HCT116 (cell line): ENCODE data around the gene MADD. TPM values are rescaled to one million over a fixed set of nuclear protein-coding genes. Genes with fewer than 3 reads are reported as not detected.

Source experiments
- ATAC-seq: fragments of 200-7000 bp; cut with Tn5 transposase; 2 replicates; pipeline ENCODE4 v1.9.1; 2020; ENCODE audit warnings: mild to moderate bottlenecking, moderate library complexity
- BruUV-seq: library from RNA; stranded (reverse); fragments of 400-500 nt; replicated peaks from 2 replicates; lab custom pipeline; 2021; lab: Mats Ljungman, UMichigan
- CTCF ChIA-PET: fragments of 300-600 bp; sonication (Branson Sonifier 250); formaldehyde crosslinking; loops from one replicate; lab custom pipeline; 2021; ENCODE audit warnings: antibody characterized with exemption; lab: Charles Lee
- POLR2A ChIA-PET: fragments of 300-600, 350-600 bp; sonication (Branson Sonifier 250); formaldehyde crosslinking; loops from one replicate; lab custom pipeline; 2021; ENCODE audit warnings: antibody characterized with exemption; lab: Charles Lee
- RAD21 ChIA-PET, 2 experiments: fragments of 300-600 bp; sonication (Branson Sonifier 250); formaldehyde crosslinking; loops; one replicate each; lab custom pipeline; 2023; ENCODE audit warnings: low total read pairs in 2 of 2; ENCODE audit not compliant: uncharacterized antibody in 2 of 2, unreplicated experiment in 2 of 2, low non-redundant PET in 1 of 2; lab: Charles Lee
- DNase-seq: peaks from one replicate; pipeline ENCODE4 v3.0.0-alpha.2; 2010; ENCODE audit warnings: low read depth, low spot score
- H2AFZ ChIP-seq: fragments of 200-600 bp; shearing (Covaris generic), sonication (generic); 2 replicates; pipeline ENCODE4 v1.6.1; 2017; ENCODE audit warnings: low read depth, mixed run types, mixed read lengths, antibody characterized with exemption, low read length; ENCODE audit not compliant: poor library complexity, severe bottlenecking
- H3K27ac ChIP-seq: 2 replicates; pipeline ENCODE4 v1.5.1; 2012; ENCODE audit warnings: low read depth, low read length
- H3K27me3 ChIP-seq: fragments of 200-600 bp; sonication (generic); 2 replicates; pipeline ENCODE4 v1.6.1; 2016; ENCODE audit warnings: mixed run types, low read length, mixed read lengths; ENCODE audit not compliant: insufficient read depth
- H3K36me3 ChIP-seq, 2 experiments: fragments of 200-500 bp in 1 of 2; fragments of 200-600 bp in 1 of 2; sonication (Bioruptor generic) in 1 of 2; sonication (generic) in 1 of 2; 2 replicates each; pipeline versions ENCODE4 v1.5.1 to v1.6.1; 2014 to 2016; ENCODE audit warnings: low read length in 2 of 2, inconsistent platforms in 1 of 2, mixed read lengths in 1 of 2, mixed run types in 1 of 2; ENCODE audit not compliant: insufficient read depth in 2 of 2, control insufficient read depth in 1 of 2
- H3K4me1 ChIP-seq, 2 experiments: fragments of 200-600 bp in 1 of 2; sonication (generic) in 1 of 2; 2 replicates each; pipeline versions ENCODE4 v1.5.1 to v1.6.1; 2012 to 2017; ENCODE audit warnings: low read length in 2 of 2, inconsistent platforms in 1 of 2, mild to moderate bottlenecking in 1 of 2, mixed read lengths in 1 of 2, mixed run types in 1 of 2, moderate library complexity in 1 of 2; ENCODE audit not compliant: insufficient read depth in 2 of 2, control insufficient read depth in 1 of 2
- H3K4me2 ChIP-seq: fragments of 200-600 bp; sonication (generic); 2 replicates; pipeline ENCODE4 v1.6.1; 2017; ENCODE audit warnings: mixed run types, low read length, mixed read lengths
- H3K4me3 ChIP-seq, 2 experiments: fragments of 200-600 bp in 1 of 2; sonication (generic) in 1 of 2; replicated peaks in 1 of 2; 2 replicates each; pipeline ENCODE4 v1.5.1; 2011 to 2016; ENCODE audit warnings: low read length in 2 of 2, control low read depth in 1 of 2, low read depth in 1 of 2, mild to moderate bottlenecking in 1 of 2, mixed read lengths in 1 of 2, mixed run types in 1 of 2
- H3K79me2 ChIP-seq: fragments of 200-600 bp; sonication (generic); 2 replicates; pipeline ENCODE4 v1.6.1; 2017; ENCODE audit warnings: mild to moderate bottlenecking, mixed run types, low read length, moderate library complexity, mixed read lengths; ENCODE audit not compliant: insufficient read depth
- H3K9ac ChIP-seq: fragments of 200-600 bp; sonication (generic); 2 replicates; pipeline ENCODE4 v1.6.1; 2016; ENCODE audit warnings: low read length, mixed read lengths
- H3K9me2 ChIP-seq: fragments of 200-600 bp; sonication (generic), shearing (Covaris generic); 2 replicates; pipeline ENCODE4 v1.6.1; 2017; ENCODE audit warnings: mixed run types, mild to moderate bottlenecking, moderate library complexity; ENCODE audit not compliant: insufficient read depth
- H3K9me3 ChIP-seq, 2 experiments: fragments of 200-500 bp in 1 of 2; fragments of 200-600 bp in 1 of 2; sonication (Bioruptor generic) in 1 of 2; sonication (generic) in 1 of 2; 2 replicates each; pipeline ENCODE4 v1.6.1; 2014 to 2017; ENCODE audit warnings: low read length in 2 of 2, mixed read lengths in 2 of 2, inconsistent platforms in 1 of 2, low read depth in 1 of 2, mild to moderate bottlenecking in 1 of 2, mixed run types in 1 of 2, moderate library complexity in 1 of 2; ENCODE audit not compliant: control insufficient read depth in 1 of 2, insufficient read depth in 1 of 2
- H4K20me1 ChIP-seq: fragments of 200-600 bp; sonication (generic), shearing (Covaris generic); 2 replicates; pipeline ENCODE4 v1.6.1; 2017; ENCODE audit warnings: mixed run types, mild to moderate bottlenecking, moderate library complexity; ENCODE audit not compliant: insufficient read depth
- POLR2A ChIP-seq: IDR thresholded peaks from 2 replicates; pipeline ENCODE4 v1.7.0; 2011; ENCODE audit warnings: borderline replicate concordance; ENCODE audit not compliant: insufficient read depth, insufficient read length; ENCODE audit errors: extremely low read depth
- RAD21 ChIP-seq: IDR thresholded peaks from 2 replicates; pipeline ENCODE4 v1.6.1; 2012; ENCODE audit warnings: low read depth, mild to moderate bottlenecking
- SRF ChIP-seq: IDR thresholded peaks from 2 replicates; pipeline ENCODE4 v1.6.1; 2012; ENCODE audit warnings: low read depth
- ZFX ChIP-seq: fragments of 450-650 bp; IDR thresholded peaks from 2 replicates; pipeline ENCODE4 v1.6.1; 2017
- intact Hi-C: fragments of 100-400 bp; cut with micrococcal nuclease; formaldehyde crosslinking; loops from 2 replicates; pipeline ENCODE4 v1.10.0; 2022
- total RNA-seq: library from RNA; stranded (reverse); gene quantifications from one replicate; pipeline ENCODE4 v1.2.1, GENCODE V29; 2021; ENCODE audit not compliant: unreplicated experiment
- TF ChIP-seq, protein P1 (sequence below), 3 experiments: fragments of 200-600 bp in 1 of 3; sonication (generic) in 1 of 3; IDR thresholded peaks in 2 of 3; conservative IDR thresholded peaks in 1 of 3; 2 replicates each; pipeline ENCODE4 v1.5.1; 2012 to 2017; ENCODE audit warnings: low read depth in 2 of 3, low read length in 2 of 3, antibody characterized with exemption in 1 of 3, borderline replicate concordance in 1 of 3, control low read depth in 1 of 3, mild to moderate bottlenecking in 1 of 3, mixed read lengths in 1 of 3, mixed run types in 1 of 3, moderate library complexity in 1 of 3; ENCODE audit not compliant: insufficient read depth in 1 of 3

The MADD gene
- total RNA-seq, 1 experiment from 2014 or later, result 37.1 TPM

DNA sequence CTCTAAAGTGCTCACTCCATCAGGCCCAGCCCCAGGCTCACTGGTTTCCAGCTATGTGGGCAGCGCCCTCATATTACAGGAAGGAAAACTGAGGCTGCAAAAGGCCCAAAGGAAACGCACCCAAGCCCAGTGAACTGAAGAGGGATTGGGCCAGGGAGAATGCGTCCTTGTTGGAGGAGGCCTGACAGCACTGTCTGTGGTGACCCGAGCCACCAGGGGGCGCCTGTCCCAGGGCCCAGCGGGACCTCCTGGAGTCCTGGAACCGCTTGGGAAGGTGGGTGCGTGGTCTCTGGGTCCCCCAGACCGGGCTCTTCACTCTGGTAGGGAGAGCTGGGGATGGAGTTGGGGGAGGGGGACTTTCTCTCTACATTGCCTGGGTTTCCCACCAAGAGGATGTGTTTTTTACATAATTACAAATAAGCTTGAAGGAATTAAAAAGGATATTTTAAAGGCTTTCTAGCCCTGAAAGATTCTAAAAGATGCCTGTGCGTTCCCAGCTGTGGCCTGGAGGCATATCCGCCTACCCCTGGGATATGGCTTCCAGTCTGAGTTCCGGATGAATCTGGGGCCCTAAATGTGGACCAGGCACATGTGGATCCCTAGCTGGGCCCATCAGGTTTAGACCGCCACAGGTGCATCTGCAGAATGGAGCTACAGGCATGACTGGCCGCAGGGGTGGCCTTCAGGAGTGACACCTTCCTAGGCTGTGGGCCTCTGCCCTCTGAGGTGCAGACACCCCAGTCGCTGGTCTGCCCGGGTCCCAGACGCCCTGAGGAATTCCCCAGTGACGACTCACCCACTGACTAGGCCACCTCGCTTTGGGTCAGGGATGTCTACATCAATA is 104.2 kb downstream of the MADD start:
- DNase-seq (peak; percentile 60), ATAC-seq (peak; percentile 94)
- no peaks in the 10 kb centered on the region for H3K9me2 ChIP-seq
- ChIA-PET CTCF (interaction anchor here (0.6 to 1.3 kb wide), 16 partner anchors 9 to 481 kb away, joined by 3 to 9 read pairs (median 5); partner anchors contain the start of gene PSMC3), POLR2A (interaction anchor here (1.2 kb wide), 1 partner anchor 34 kb away, joined by 5 read pairs; the partner anchor contains the start of gene SLC39A13), RAD21 (no interaction called here)
- no peaks in the 10 kb centered on the region for H3K36me3 ChIP-seq
- H3K27ac ChIP-seq, result peak overlapping the region; percentile 31; the same call in 1 of the 2 replicates
- H3K4me3 ChIP-seq, result no peak overlapping the region
- H3K4me2 ChIP-seq, result peak overlapping the region; percentile 41
- no peaks in the 10 kb centered on the region for H3K9me3 ChIP-seq
- no peak overlapping the region for H3K9ac ChIP-seq
- TF ChIP-seq RAD21 (peak; percentile 81), ZFX (0 out of 2 replicates have a peak, but pooled peaks have one; percentile 23), SRF (no peak), POLR2A (no peak)
- TF ChIP-seq, protein P1, sequence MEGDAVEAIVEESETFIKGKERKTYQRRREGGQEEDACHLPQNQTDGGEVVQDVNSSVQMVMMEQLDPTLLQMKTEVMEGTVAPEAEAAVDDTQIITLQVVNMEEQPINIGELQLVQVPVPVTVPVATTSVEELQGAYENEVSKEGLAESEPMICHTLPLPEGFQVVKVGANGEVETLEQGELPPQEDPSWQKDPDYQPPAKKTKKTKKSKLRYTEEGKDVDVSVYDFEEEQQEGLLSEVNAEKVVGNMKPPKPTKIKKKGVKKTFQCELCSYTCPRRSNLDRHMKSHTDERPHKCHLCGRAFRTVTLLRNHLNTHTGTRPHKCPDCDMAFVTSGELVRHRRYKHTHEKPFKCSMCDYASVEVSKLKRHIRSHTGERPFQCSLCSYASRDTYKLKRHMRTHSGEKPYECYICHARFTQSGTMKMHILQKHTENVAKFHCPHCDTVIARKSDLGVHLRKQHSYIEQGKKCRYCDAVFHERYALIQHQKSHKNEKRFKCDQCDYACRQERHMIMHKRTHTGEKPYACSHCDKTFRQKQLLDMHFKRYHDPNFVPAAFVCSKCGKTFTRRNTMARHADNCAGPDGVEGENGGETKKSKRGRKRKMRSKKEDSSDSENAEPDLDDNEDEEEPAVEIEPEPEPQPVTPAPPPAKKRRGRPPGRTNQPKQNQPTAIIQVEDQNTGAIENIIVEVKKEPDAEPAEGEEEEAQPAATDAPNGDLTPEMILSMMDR (IDR thresholded peaks at IDR 0.05 in 2 of 3, conservative IDR thresholded peaks at IDR 0.05 in 1 of 3; ENCODE audit: borderline replicate concordance in 1 of 3, insufficient read depth in 1 of 3, low read depth in 2 of 3, low read length in 2 of 3), result peak; percentile 88 to 99 (median 97)
- peak overlapping the region; percentile 91 for H2AFZ ChIP-seq
- H3K4me1 ChIP-seq, result peaks cover 11 to 29% of the 10 kb centered on the region in 2 experiments; a peak in 3 of 4 replicates
- H3K79me2 ChIP-seq, result no peaks in the 10 kb centered on the region
- no peaks in the 10 kb centered on the region for H4K20me1 ChIP-seq
- intact Hi-C loops, result loop anchor here (1.0 to 5.0 kb wide), 4 partner anchors 34 to 478 kb away; partner anchors contain the start of gene SLC39A13
- BruUV-seq, result no TSS peak
- H3K27me3 ChIP-seq, result no peaks in the 10 kb centered on the region
